Astrocyte (in vitro differentiated cells and primary cell): ENCODE measurements around the gene TFB1M. TPM values are rescaled to one million over a fixed set of nuclear protein-coding genes. Genes with fewer than 3 reads are reported as not detected.
A peak's percentile ranks its signal among the peaks of the same experiment; 100 is the strongest.
"Not testable (repeated sequence)": the region's sequence is repeated elsewhere in the genome, so short reads cannot be mapped to it uniquely, and the experiment has no call there.

ENCODE experiments used
- DNase-seq: peaks from one replicate; pipeline ENCODE4 v3.0.0-alpha.2; 2010; ENCODE audit warnings: low read depth
- FAIRE-seq: peaks from 2 replicates; lab custom pipeline; 2011; peaks lifted over from hg19 to GRCh38; lab: Jason Lieb, UNC
- H2AFZ ChIP-seq: 2 replicates; pipeline ENCODE4 v1.6.0; 2012; ENCODE audit warnings: low read depth, low read length, inconsistent platforms
- H3K27ac ChIP-seq: 2 replicates; pipeline ENCODE4 v1.5.1; 2011; ENCODE audit warnings: low read depth, low read length, inconsistent platforms
- H3K27me3 ChIP-seq: 2 replicates; pipeline ENCODE4 v1.6.0; 2011; ENCODE audit warnings: low read length, inconsistent platforms; ENCODE audit not compliant: insufficient read depth
- H3K36me3 ChIP-seq: 2 replicates; pipeline ENCODE4 v1.5.1; 2011; ENCODE audit warnings: low read length, inconsistent platforms; ENCODE audit not compliant: insufficient read depth
- H3K4me1 ChIP-seq: 2 replicates; pipeline ENCODE4 v1.5.1; 2011; ENCODE audit warnings: low read length, inconsistent platforms; ENCODE audit not compliant: insufficient read depth
- H3K4me2 ChIP-seq: 2 replicates; pipeline ENCODE4 v1.6.0; 2012; ENCODE audit warnings: low read length, inconsistent platforms
- H3K4me3 ChIP-seq: 2 replicates; pipeline ENCODE4 v1.5.1; 2011; ENCODE audit warnings: low read depth, mild to moderate bottlenecking, low read length, inconsistent platforms; ENCODE audit not compliant: insufficient read depth
- H3K79me2 ChIP-seq: 2 replicates; pipeline ENCODE4 v1.6.0; 2012; ENCODE audit warnings: mild to moderate bottlenecking, low read length, inconsistent platforms; ENCODE audit not compliant: insufficient read depth
- H3K9ac ChIP-seq: 2 replicates; pipeline ENCODE4 v1.6.0; 2012; ENCODE audit warnings: mild to moderate bottlenecking, low read length, inconsistent platforms
- H3K9me3 ChIP-seq: 2 replicates; pipeline ENCODE4 v1.5.1; 2012; ENCODE audit warnings: low read depth, mild to moderate bottlenecking, low read length, inconsistent platforms; ENCODE audit not compliant: insufficient read depth
- H4K20me1 ChIP-seq: 2 replicates; pipeline ENCODE4 v1.6.0; 2012; ENCODE audit warnings: low read length, inconsistent platforms; ENCODE audit not compliant: insufficient read depth
- H3K27ac Mint-ChIP-seq: one replicate; pipeline ENCODE4 v1.8.0; 2021; ENCODE audit warnings: mild to moderate bottlenecking, mixed read lengths; ENCODE audit not compliant: unreplicated experiment
- H3K27me3 Mint-ChIP-seq: one replicate; pipeline ENCODE4 v1.8.0; 2021; ENCODE audit warnings: low read depth, mixed read lengths; ENCODE audit not compliant: unreplicated experiment
- H3K36me3 Mint-ChIP-seq: one replicate; pipeline ENCODE4 v1.8.0; 2021; ENCODE audit warnings: low read depth, mixed read lengths; ENCODE audit not compliant: unreplicated experiment
- H3K4me1 Mint-ChIP-seq: one replicate; pipeline ENCODE4 v1.8.0; 2021; ENCODE audit warnings: low read depth, mixed read lengths; ENCODE audit not compliant: unreplicated experiment
- H3K4me3 Mint-ChIP-seq: one replicate; pipeline ENCODE4 v1.8.0; 2021; ENCODE audit warnings: mild to moderate bottlenecking, moderate library complexity, mixed read lengths; ENCODE audit not compliant: unreplicated experiment
- H3K9me3 Mint-ChIP-seq: one replicate; pipeline ENCODE4 v1.8.0; 2021; ENCODE audit warnings: mild to moderate bottlenecking, mixed read lengths; ENCODE audit not compliant: unreplicated experiment
- EZH2 ChIP-seq: IDR thresholded peaks from 2 replicates; pipeline ENCODE4 v1.6.1; 2012; ENCODE audit warnings: mild to moderate bottlenecking, low read length, inconsistent platforms; ENCODE audit not compliant: insufficient read depth
- total RNA-seq: library from RNA; stranded (reverse); gene quantifications from 2 replicates; pipeline ENCODE4 v1.2.1, GENCODE V29; 2021
- TF ChIP-seq, protein P1 (sequence below): IDR thresholded peaks from 2 replicates; pipeline ENCODE4 v1.5.1; 2011; ENCODE audit warnings: low read depth, mild to moderate bottlenecking, inconsistent platforms, low read length, moderate library complexity; ENCODE audit not compliant: insufficient read depth

The TFB1M gene
- total RNA-seq, 1 donor from 2014 or later: 24.1 TPM

DNA sequence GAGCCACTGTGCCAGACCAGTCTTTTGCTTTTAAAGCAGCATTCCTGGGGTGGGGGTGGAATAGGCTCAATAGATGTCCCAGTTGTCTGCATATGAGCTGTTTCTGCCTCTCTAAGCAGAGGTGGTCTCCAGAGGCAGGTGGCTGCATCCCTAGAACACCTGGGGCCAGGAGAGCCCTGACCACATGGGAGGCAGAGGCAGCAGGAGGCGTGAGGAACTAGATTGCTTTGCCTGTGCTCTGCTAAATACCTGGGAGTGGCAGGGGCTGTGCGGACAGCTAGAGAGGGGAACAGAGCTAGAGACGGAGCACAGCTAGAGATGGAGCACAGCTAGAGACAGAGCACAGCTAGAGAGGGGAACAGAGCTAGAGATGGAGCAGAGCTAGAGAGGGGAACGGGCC is 79.6 kb downstream of the TFB1M start:
- FAIRE-seq (no peak), DNase-seq (no peak)
- Mint-ChIP-seq H3K4me1 (peaks cover 2% of the 10 kb centered on the region), H3K9me3 (peaks cover 15% of the 10 kb centered on the region), H3K27ac (no peak overlapping the region), H3K36me3 (peaks cover 40% of the 10 kb centered on the region), H3K4me3 (no peak overlapping the region), H3K27me3 (no peaks in the 10 kb centered on the region)
- Histone ChIP-seq H3K79me2 (no peaks in the 10 kb centered on the region), H3K4me2 (no peak overlapping the region), H3K4me1 (no peaks in the 10 kb centered on the region), H4K20me1 (no peaks in the 10 kb centered on the region), H3K9ac (no peak overlapping the region), H3K27me3 (no peaks in the 10 kb centered on the region), H3K9me3 (peaks cover 3% of the 10 kb centered on the region), H3K4me3 (no peak overlapping the region), H3K27ac (no peak overlapping the region), H3K36me3 (no peaks in the 10 kb centered on the region), H2AFZ (peak overlapping the region; percentile 19)
- no peak for TF ChIP-seq EZH2
- TF ChIP-seq, protein P1, sequence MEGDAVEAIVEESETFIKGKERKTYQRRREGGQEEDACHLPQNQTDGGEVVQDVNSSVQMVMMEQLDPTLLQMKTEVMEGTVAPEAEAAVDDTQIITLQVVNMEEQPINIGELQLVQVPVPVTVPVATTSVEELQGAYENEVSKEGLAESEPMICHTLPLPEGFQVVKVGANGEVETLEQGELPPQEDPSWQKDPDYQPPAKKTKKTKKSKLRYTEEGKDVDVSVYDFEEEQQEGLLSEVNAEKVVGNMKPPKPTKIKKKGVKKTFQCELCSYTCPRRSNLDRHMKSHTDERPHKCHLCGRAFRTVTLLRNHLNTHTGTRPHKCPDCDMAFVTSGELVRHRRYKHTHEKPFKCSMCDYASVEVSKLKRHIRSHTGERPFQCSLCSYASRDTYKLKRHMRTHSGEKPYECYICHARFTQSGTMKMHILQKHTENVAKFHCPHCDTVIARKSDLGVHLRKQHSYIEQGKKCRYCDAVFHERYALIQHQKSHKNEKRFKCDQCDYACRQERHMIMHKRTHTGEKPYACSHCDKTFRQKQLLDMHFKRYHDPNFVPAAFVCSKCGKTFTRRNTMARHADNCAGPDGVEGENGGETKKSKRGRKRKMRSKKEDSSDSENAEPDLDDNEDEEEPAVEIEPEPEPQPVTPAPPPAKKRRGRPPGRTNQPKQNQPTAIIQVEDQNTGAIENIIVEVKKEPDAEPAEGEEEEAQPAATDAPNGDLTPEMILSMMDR: no peak

DNA sequence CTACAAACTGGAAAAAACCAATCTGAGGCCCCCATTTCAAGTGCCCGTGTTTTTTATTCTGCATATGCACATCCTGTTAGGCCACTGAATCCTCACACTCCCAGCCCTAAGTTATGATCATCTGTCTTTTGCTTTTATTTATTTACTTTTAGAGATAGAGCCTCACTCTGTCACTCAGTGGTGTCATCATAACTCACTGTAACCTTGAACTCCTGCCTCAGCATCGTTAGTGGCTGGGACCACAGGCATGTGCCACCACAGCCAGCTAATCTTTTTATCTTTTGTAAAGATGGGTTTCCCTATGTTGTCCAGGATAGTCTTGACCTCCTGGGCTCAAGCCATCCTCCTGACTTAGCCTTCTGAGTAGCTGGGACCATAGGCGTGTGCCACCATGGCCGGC is 80.1 kb downstream of the TFB1M start:
- no peak overlapping the region for H2AFZ ChIP-seq
- H3K4me1 ChIP-seq: no peaks in the 10 kb centered on the region
- Mint-ChIP-seq H3K27me3 (no peaks in the 10 kb centered on the region), H3K4me3 (no peak overlapping the region), H3K4me1 (peaks cover 2% of the 10 kb centered on the region), H3K36me3 (peaks cover 38% of the 10 kb centered on the region), H3K9me3 (peaks cover 11% of the 10 kb centered on the region), H3K27ac (no peak overlapping the region)
- H3K27me3 ChIP-seq: no peaks in the 10 kb centered on the region
- H4K20me1 ChIP-seq: no peaks in the 10 kb centered on the region
- no peaks in the 10 kb centered on the region for H3K79me2 ChIP-seq
- no peak overlapping the region for H3K9ac ChIP-seq
- DNase-seq (no peak), FAIRE-seq (no peak)
- H3K4me2 ChIP-seq: no peak overlapping the region
- H3K27ac ChIP-seq: no peak overlapping the region
- TF ChIP-seq, protein P1: no peak
- no peak for TF ChIP-seq EZH2
- H3K9me3 ChIP-seq: peaks cover 3% of the 10 kb centered on the region
- H3K36me3 ChIP-seq: no peaks in the 10 kb centered on the region
- H3K4me3 ChIP-seq: no peak overlapping the region

DNA sequence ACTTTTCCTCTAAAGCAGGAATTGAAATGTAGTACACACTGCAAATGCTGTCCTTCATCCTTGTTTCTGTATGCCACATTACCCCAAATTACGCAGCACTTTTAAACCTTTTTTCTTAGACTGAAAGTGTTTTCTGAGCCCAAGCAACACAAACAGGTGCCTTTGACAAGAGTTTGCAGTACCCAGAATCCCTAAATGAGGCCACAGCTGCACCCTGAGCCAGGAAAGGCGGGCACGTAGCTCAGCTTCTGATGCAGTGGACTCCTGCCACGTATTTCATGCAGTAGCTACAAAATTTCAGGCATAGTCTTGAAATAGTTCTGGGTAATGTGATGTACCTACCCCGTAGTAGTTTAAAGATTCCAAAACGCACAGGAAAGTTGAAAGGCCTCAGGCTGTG is 81.4 kb downstream of the TFB1M start:
- Histone ChIP-seq H2AFZ (no peak overlapping the region), H3K9me3 (peaks cover 3% of the 10 kb centered on the region), H3K9ac (no peak overlapping the region), H3K27me3 (no peaks in the 10 kb centered on the region), H3K4me3 (no peak overlapping the region), H3K27ac (no peak overlapping the region), H3K79me2 (no peaks in the 10 kb centered on the region), H4K20me1 (no peaks in the 10 kb centered on the region), H3K4me2 (no peak overlapping the region), H3K36me3 (no peaks in the 10 kb centered on the region), H3K4me1 (no peaks in the 10 kb centered on the region)
- Mint-ChIP-seq H3K4me3 (no peak overlapping the region), H3K36me3 (peaks cover 30% of the 10 kb centered on the region), H3K4me1 (peaks cover 2% of the 10 kb centered on the region), H3K9me3 (peaks cover 2% of the 10 kb centered on the region), H3K27me3 (no peaks in the 10 kb centered on the region), H3K27ac (no peak overlapping the region)
- no peak for FAIRE-seq
- no peak for TF ChIP-seq EZH2
- TF ChIP-seq, protein P1: no peak
- no peak for DNase-seq

DNA sequence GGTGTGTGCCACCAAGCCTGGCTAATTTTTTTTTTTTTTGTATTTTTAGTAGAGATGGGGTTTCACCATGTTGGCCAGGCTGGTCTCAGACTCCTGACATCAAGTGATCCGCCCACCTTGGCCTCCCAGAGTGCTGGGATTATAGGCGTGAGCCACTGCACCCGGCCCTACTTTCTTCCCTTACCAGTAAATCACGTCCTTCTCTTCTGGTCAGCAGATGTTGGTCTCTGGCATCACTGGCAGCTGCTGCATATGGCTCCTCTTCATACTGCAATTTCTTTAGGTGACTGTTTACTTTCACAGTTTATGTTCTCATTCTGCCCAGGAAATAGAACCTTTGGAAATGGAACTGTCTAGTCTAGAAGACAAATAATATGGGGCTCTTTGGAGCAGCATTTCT is 83.3 kb downstream of the TFB1M start:
- H3K79me2 ChIP-seq, DNase-seq, H3K4me3 ChIP-seq, H3K4me2 ChIP-seq, H3K27ac ChIP-seq, H3K4me1 Mint-ChIP-seq, H3K27me3 ChIP-seq, H3K9ac ChIP-seq, H4K20me1 ChIP-seq, H2AFZ ChIP-seq, H3K4me3 Mint-ChIP-seq, H3K9me3 Mint-ChIP-seq, H3K27ac Mint-ChIP-seq, H3K36me3 ChIP-seq, H3K9me3 ChIP-seq, FAIRE-seq, H3K27me3 Mint-ChIP-seq, H3K4me1 ChIP-seq: not testable (repeated sequence)
- peaks cover 28% of the 10 kb centered on the region for H3K36me3 Mint-ChIP-seq
